ENCODE data around the gene MLPH. TPM values are rescaled to one million over a fixed set of nuclear protein-coding genes. Genes with fewer than 3 reads are reported as not detected.

The MLPH gene
- total RNA-seq, 4 donors from 2014 or later = 59.7 to 889 (median 182) TPM

DNA sequence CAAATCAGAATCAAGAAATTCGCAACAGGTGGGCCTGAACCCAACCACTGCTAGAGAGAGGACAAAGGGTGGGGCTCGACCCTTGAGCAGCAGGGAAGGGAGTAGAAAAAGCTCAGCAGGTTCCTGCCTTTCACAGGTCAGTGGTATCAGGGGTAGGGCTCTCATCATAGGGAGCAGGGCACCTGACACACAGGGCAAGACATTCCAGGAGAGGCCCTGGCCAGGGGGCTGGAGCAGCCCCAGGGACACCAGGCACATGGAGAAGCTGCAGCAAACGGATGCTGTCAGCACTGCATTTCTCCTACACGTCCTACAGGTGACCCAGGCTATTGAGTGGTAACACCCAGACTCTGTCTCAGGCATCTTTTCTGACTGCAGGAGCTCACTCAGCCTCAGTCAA lies 17.2 kb upstream of the MLPH start:
- Histone ChIP-seq H3K27ac (no peak overlapping the region), H3K36me3 (no peaks in the 10 kb centered on the region), H3K4me3 (no peak overlapping the region), H3K4me1 (peaks cover 4 to 11% (median 6%) of the 10 kb centered on the region in 4 donors), H3K9me3 (no peaks in the 10 kb centered on the region), H3K27me3 (no peaks in the 10 kb centered on the region)
- intact Hi-C loops (cut with DNase I; ENCODE audit: low total_unique reads) (loop anchor here (5.0 to 10.0 kb wide), 2 partner anchors 48 to 345 kb away; no protein-coding TSS in a partner anchor), in situ Hi-C loops (cut with MboI; ENCODE audit: low pct_ligation_motif_present in 1 of 4, low pct_unique_long_range_greater_than_20kb in 1 of 4, low sequenced_read_pairs in 3 of 4) (no loop called here)
- WGBS, 2 donors (ENCODE audit: low coverage in 1 of 2) = 81% methylated on average over 4 of the region's 4 CpGs; no CpG with 5 or more reads in 1 of the 2 donors
- DNase-seq = no peak
- no peak for TF ChIP-seq POLR2A (IDR thresholded peaks at IDR 0.05)
- no peak for TF ChIP-seq POLR2AphosphoS5 (IDR thresholded peaks at IDR 0.05)
- TF ChIP-seq, protein P1, sequence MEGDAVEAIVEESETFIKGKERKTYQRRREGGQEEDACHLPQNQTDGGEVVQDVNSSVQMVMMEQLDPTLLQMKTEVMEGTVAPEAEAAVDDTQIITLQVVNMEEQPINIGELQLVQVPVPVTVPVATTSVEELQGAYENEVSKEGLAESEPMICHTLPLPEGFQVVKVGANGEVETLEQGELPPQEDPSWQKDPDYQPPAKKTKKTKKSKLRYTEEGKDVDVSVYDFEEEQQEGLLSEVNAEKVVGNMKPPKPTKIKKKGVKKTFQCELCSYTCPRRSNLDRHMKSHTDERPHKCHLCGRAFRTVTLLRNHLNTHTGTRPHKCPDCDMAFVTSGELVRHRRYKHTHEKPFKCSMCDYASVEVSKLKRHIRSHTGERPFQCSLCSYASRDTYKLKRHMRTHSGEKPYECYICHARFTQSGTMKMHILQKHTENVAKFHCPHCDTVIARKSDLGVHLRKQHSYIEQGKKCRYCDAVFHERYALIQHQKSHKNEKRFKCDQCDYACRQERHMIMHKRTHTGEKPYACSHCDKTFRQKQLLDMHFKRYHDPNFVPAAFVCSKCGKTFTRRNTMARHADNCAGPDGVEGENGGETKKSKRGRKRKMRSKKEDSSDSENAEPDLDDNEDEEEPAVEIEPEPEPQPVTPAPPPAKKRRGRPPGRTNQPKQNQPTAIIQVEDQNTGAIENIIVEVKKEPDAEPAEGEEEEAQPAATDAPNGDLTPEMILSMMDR (IDR thresholded peaks at IDR 0.05) = no peak
- no peak for TF ChIP-seq EP300 (IDR thresholded peaks at IDR 0.05; ENCODE audit: low read depth)

DNA sequence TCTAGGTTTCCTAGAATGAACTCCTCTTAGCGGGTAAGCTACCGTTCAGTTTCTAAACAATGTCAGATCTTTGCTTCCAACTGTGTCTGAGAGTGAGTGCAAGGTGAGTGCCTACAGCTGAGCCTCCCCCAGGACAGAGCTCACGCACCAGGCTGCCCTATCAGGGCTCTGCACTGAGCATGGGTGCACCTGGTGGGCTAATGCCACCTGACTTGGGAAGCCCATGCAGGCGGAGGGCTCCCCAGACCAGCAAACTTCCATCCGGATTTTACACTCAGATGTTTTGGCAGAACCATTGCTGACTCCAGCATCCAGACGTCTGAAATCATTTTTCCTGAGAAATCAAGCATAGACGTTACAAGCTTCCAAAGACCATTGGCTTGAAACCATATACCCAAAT lies 16.1 kb upstream of the MLPH start:
- intact Hi-C loops (cut with DNase I; ENCODE audit: low total_unique reads) = loop anchor here (5.0 to 10.0 kb wide), 2 partner anchors 49 to 346 kb away; no protein-coding TSS in a partner anchor
- no peaks in the 10 kb centered on the region for H3K9me3 ChIP-seq
- in situ Hi-C loops (cut with MboI; ENCODE audit: low pct_ligation_motif_present in 1 of 4, low pct_unique_long_range_greater_than_20kb in 1 of 4, low sequenced_read_pairs in 3 of 4) = no loop called here
- TF ChIP-seq POLR2A (IDR thresholded peaks at IDR 0.05) (no peak), POLR2AphosphoS5 (IDR thresholded peaks at IDR 0.05) (no peak), EP300 (IDR thresholded peaks at IDR 0.05; ENCODE audit: low read depth) (no peak)
- TF ChIP-seq, protein P1 (IDR thresholded peaks at IDR 0.05) = no peak
- no peaks in the 10 kb centered on the region for H3K27me3 ChIP-seq
- H3K27ac ChIP-seq = no peak overlapping the region
- no peak for DNase-seq
- no peaks in the 10 kb centered on the region for H3K36me3 ChIP-seq
- no peak overlapping the region for H3K4me3 ChIP-seq
- H3K4me1 ChIP-seq = peaks cover 4 to 15% (median 13%) of the 10 kb centered on the region in 4 donors
- 82 to 100% methylated on average over 3 to 7 of the region's 7 CpGs for WGBS, 2 donors (ENCODE audit: low coverage in 1 of 2)

DNA sequence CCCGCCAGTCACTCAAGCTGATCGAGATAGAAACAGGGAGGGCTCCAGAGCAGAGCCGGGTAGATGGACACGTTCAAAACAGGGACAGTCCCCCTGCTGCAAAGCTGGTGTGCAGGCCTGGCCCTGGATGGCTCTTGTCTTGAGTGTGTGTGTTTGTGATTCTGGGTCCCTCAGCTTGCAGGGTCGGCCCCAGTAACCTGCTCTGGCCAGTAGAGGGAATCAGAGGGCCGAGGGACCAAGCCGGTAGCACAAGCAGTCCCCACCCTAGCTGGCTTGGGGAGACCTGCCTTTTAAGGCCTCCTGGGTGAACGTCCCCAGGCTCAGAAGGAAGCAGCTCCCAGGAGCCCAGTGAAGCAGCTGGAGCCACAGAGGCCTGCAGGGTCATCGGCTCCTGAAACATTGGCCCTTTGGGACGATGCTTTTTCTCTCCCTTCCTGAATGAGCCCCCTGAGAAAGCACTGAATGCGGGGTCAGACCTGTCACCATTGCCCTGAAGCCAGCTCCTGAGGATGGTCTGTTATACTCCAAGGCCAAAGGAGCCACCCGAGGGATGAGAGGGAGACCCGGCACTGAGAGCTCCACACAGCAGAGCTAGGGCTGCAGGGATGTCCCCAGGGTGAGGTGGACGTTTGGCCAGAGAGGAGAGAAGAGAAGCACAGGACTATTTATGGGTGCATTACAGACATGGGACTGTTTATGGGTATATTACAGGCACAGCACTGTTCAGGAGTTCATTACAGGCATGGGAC lies 15.4 kb upstream of the MLPH start:
- no peak for TF ChIP-seq POLR2A (IDR thresholded peaks at IDR 0.05)
- TF ChIP-seq, protein P1 (IDR thresholded peaks at IDR 0.05) = peak; percentile 44 to 62 (median 53)
- 50 to 100% methylated on average over 1 to 14 of the region's 14 CpGs for WGBS, 2 donors (ENCODE audit: low coverage in 1 of 2)
- Histone ChIP-seq H3K4me1 (peaks cover 4 to 19% (median 14%) of the 10 kb centered on the region in 4 donors), H3K9me3 (no peaks in the 10 kb centered on the region), H3K27me3 (no peaks in the 10 kb centered on the region), H3K4me3 (no peak overlapping the region), H3K27ac (peak overlapping the region in 1 of 4 donors; percentile 44), H3K36me3 (no peaks in the 10 kb centered on the region)
- in situ Hi-C loops (cut with MboI; ENCODE audit: low pct_ligation_motif_present in 1 of 4, low pct_unique_long_range_greater_than_20kb in 1 of 4, low sequenced_read_pairs in 3 of 4) (no loop called here), intact Hi-C loops (cut with DNase I; ENCODE audit: low total_unique reads) (loop anchor here (5.0 to 10.0 kb wide), 2 partner anchors 49 to 347 kb away; no protein-coding TSS in a partner anchor)
- peak; percentile 58 for DNase-seq

DNA sequence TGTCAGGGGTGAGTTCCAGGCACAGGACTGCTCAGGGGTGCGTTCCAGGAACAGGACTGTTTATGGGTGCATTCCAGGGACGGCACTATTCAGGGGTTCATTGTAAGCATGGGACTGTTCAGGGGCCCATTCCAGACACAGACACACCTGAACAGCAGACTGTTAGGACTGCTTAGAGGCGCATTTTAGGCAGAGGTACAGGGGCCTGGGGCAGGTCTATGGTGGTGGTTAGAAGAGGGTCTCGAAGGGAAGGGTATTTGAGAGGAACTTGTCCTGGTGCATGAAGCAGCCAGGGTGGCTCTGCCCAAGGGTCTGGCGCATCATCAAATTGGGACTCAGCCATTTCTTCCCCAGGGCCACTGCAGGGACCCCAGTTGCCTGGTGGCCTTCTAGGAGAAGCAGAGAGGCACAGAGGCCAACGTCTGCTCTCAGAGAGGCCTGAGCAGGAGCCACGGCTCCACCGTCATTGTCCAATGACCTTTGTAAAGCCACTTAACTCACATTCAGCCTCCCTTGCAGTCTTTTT lies 14.8 kb upstream of the MLPH start:
- Histone ChIP-seq H3K27ac (no peak overlapping the region), H3K9me3 (no peaks in the 10 kb centered on the region), H3K4me1 (peaks cover 4 to 19% (median 14%) of the 10 kb centered on the region in 4 donors), H3K36me3 (no peaks in the 10 kb centered on the region), H3K4me3 (no peak overlapping the region), H3K27me3 (no peaks in the 10 kb centered on the region)
- in situ Hi-C loops (cut with MboI; ENCODE audit: low pct_ligation_motif_present in 1 of 4, low pct_unique_long_range_greater_than_20kb in 1 of 4, low sequenced_read_pairs in 3 of 4) (no loop called here), intact Hi-C loops (cut with DNase I; ENCODE audit: low total_unique reads) (loop anchor here (5.0 to 10.0 kb wide), 2 partner anchors 50 to 347 kb away; no protein-coding TSS in a partner anchor)
- WGBS, 2 donors (ENCODE audit: low coverage in 1 of 2) = 87% methylated on average over 8 of the region's 8 CpGs; no CpG with 5 or more reads in 1 of the 2 donors
- TF ChIP-seq POLR2AphosphoS5 (IDR thresholded peaks at IDR 0.05) (no peak), POLR2A (IDR thresholded peaks at IDR 0.05) (no peak), EP300 (IDR thresholded peaks at IDR 0.05; ENCODE audit: low read depth) (no peak)
- TF ChIP-seq, protein P1 (IDR thresholded peaks at IDR 0.05) = no peak
- DNase-seq = no peak

Measured in transverse colon (tissue), 4 donors.